HL-60 (cell line): Measurements from ENCODE around the gene DENND4A.

Source experiments
- DNase-seq, 2 experiments: peaks; one replicate each; pipeline ENCODE4 v3.0.0-alpha.2; 2010 to 2020; ENCODE audit warnings: low read depth in 1 of 2, low spot score in 1 of 2
- H3K27ac ChIP-seq: fragments of 250-450 bp; sonication (Bioruptor Pico); replicated peaks from 2 replicates; pipeline ENCODE4 v1.5.1; 2020; ENCODE audit warnings: mild to moderate bottlenecking, moderate library complexity
- H3K27me3 ChIP-seq: fragments of 250-450 bp; sonication (Bioruptor Pico); 2 replicates; pipeline ENCODE4 v1.5.1; 2021; ENCODE audit warnings: mild to moderate bottlenecking, moderate library complexity; ENCODE audit not compliant: insufficient read depth, poor library complexity, severe bottlenecking
- H3K4me3 ChIP-seq: replicated peaks from 2 replicates; pipeline ENCODE4 v1.5.1; 2011; ENCODE audit warnings: mild to moderate bottlenecking, control low read depth, low read length; ENCODE audit not compliant: insufficient read depth
- GABPA ChIP-seq: IDR thresholded peaks from 2 replicates; pipeline ENCODE4 v1.6.1; 2012; ENCODE audit warnings: low read depth
- POLR2AphosphoS5 ChIP-seq: IDR thresholded peaks from 2 replicates; pipeline ENCODE4 v1.6.1; 2012; ENCODE audit warnings: low read depth
- REST ChIP-seq: IDR thresholded peaks from 2 replicates; pipeline ENCODE4 v1.6.1; 2012; ENCODE audit warnings: low read depth; ENCODE audit not compliant: insufficient replicate concordance
- SPI1 ChIP-seq: IDR thresholded peaks from 2 replicates; pipeline ENCODE4 v1.6.1; 2012; ENCODE audit warnings: low read depth, mild to moderate bottlenecking, borderline replicate concordance
- TF ChIP-seq, protein P1 (sequence below): IDR thresholded peaks from one replicate; pipeline ENCODE4 v1.5.1; 2011; ENCODE audit warnings: low read length, control low read depth, inconsistent platforms; ENCODE audit not compliant: insufficient read depth

DENND4A gene

DNA sequence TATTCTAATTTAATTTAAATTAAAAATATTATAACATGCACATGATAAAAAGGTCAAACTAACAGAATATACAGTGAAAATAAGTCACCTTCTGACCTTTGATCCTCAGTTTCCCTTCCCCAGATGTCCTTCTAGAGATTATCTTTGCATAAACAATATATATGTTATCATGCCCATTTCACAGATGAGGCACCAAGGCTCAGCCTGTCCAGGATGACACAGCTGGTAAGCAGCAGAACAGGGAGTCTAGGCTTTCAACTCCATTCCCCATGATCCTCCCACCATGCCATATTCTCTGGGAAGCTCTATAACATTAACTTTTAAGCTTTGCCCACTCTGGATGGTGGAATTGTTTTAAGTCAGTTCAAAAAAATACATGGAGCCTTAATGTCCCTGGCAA, 169.0 kb downstream of the DENND4A start:
- TF ChIP-seq REST (no peak), SPI1 (no peak), GABPA (no peak), POLR2AphosphoS5 (no peak)
- TF ChIP-seq, protein P1, sequence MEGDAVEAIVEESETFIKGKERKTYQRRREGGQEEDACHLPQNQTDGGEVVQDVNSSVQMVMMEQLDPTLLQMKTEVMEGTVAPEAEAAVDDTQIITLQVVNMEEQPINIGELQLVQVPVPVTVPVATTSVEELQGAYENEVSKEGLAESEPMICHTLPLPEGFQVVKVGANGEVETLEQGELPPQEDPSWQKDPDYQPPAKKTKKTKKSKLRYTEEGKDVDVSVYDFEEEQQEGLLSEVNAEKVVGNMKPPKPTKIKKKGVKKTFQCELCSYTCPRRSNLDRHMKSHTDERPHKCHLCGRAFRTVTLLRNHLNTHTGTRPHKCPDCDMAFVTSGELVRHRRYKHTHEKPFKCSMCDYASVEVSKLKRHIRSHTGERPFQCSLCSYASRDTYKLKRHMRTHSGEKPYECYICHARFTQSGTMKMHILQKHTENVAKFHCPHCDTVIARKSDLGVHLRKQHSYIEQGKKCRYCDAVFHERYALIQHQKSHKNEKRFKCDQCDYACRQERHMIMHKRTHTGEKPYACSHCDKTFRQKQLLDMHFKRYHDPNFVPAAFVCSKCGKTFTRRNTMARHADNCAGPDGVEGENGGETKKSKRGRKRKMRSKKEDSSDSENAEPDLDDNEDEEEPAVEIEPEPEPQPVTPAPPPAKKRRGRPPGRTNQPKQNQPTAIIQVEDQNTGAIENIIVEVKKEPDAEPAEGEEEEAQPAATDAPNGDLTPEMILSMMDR = no peak
- no peak overlapping the region for H3K27ac ChIP-seq
- DNase-seq = no peak
- no peaks in the 10 kb centered on the region for H3K27me3 ChIP-seq
- no peak overlapping the region for H3K4me3 ChIP-seq

DNA sequence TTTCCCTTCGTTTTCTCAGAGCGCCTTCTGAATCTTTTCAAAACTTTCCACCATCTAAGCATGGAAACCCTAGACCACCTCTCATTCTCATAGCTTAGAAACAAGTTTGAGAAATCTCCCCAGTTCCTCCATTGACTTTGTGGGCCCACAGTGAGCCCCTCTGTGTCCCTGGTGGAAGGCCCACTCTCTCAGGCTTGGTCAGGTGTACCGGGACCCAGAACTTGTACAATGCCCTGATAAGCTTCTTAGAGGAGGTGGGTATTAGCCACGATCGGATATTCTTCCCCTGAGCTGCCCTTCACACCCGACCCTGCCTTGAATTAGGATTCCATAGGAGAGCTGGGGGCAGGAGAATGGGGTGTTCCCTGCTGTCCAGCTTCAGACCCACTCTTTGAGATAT, 170.5 kb downstream of the DENND4A start, which contains the start of gene SLC24A1:
TSS of gene SLC24A1 (plus strand) at position 301 of the 400 bp plus-strand sequence. CDS start 2,143 bp downstream, outside the sequence.
- TF ChIP-seq GABPA (no peak), POLR2AphosphoS5 (no peak), SPI1 (no peak), REST (no peak)
- TF ChIP-seq, protein P1 = no peak
- Histone ChIP-seq H3K27me3 (no peaks in the 10 kb centered on the region), H3K4me3 (no peak within 1 kb of the TSS), H3K27ac (no peak within 1 kb of the TSS)
- DNase-seq = no peak

- TF ChIP-seq, protein P1 = no peak
- no peak for TF ChIP-seq SPI1
- no peak for TF ChIP-seq REST
- TF ChIP-seq GABPA = no peak
- TF ChIP-seq POLR2AphosphoS5 = no peak
- no peak overlapping the region for H3K27ac ChIP-seq
- no peaks in the 10 kb centered on the region for H3K27me3 ChIP-seq
Observed at GRCh38 chr15:65620833-65621232, 171.3 kb downstream of the DENND4A start.

More at GRCh38 chr15:65620833-65621232, 171.3 kb downstream of the DENND4A start:
- no peak for DNase-seq
- H3K4me3 ChIP-seq = no peak overlapping the region
